CD4-positive, alpha-beta T cell treated with Interferon alpha-2 for 1 hour (primary cell): ENCODE results near the gene SORL1.
"Not testable (repeated sequence)": the region's sequence is repeated elsewhere in the genome, so short reads cannot be mapped to it uniquely, and the experiment has no call there.

ENCODE experiments used
- DNase-seq, 2 donors: peaks; one replicate each; pipeline ENCODE4 v3.0.0-alpha.2; 2020 to 2022

SORL1 gene

GRCh38 chr11:121637587-121637986 lies 185.5 kb downstream of the SORL1 start:
- DNase-seq: not testable (repeated sequence)

GRCh38 chr11:121643479-121644186 lies 191.5 kb downstream of the SORL1 start:
- DNase-seq: no peak

- DNase-seq: no peak
These were observed 192.0 kb downstream of the SORL1 start for GRCh38 chr11:121644187-121644512.

GRCh38 chr11:121645001-121645400 lies 192.9 kb downstream of the SORL1 start:
- DNase-seq: no peak

GRCh38 chr11:121645596-121645995 lies 193.5 kb downstream of the SORL1 start:
- no peak for DNase-seq

GRCh38 chr11:121648306-121648705 lies 196.2 kb downstream of the SORL1 start:
- DNase-seq: no peak

GRCh38 chr11:121649798-121650197 lies 197.7 kb downstream of the SORL1 start:
- no peak for DNase-seq

GRCh38 chr11:121650351-121651256 lies 198.5 kb downstream of the SORL1 start:
- peak in 1 of 2 donors; percentile 37 for DNase-seq

GRCh38 chr11:121651257-121651605 lies 199.1 kb downstream of the SORL1 start:
- peak in 1 of 2 donors; percentile 28 for DNase-seq

- no peak for DNase-seq
These were observed 200.9 kb downstream of the SORL1 start for GRCh38 chr11:121652971-121653370.

- no peak for DNase-seq
These were observed 202.2 kb downstream of the SORL1 start for GRCh38 chr11:121654259-121654842.

- no peak for DNase-seq
These were observed 202.9 kb downstream of the SORL1 start for GRCh38 chr11:121654843-121655536.

- peak; percentile 47 to 60 for DNase-seq
These were observed 203.6 kb downstream of the SORL1 start for GRCh38 chr11:121655537-121656327.

GRCh38 chr11:121656328-121657090 lies 204.4 kb downstream of the SORL1 start:
- DNase-seq: no peak

GRCh38 chr11:121657146-121657545 lies 205.0 kb downstream of the SORL1 start:
- DNase-seq: no peak

GRCh38 chr11:121659811-121660210 lies 207.7 kb downstream of the SORL1 start:
- DNase-seq: no peak

GRCh38 chr11:121661880-121662486 lies 209.9 kb downstream of the SORL1 start:
- no peak for DNase-seq

- DNase-seq: no peak
These were observed 212.0 kb downstream of the SORL1 start for GRCh38 chr11:121664144-121664543.

GRCh38 chr11:121665206-121665838 lies 213.2 kb downstream of the SORL1 start:
- no peak for DNase-seq

- DNase-seq: no peak
These were observed 215.7 kb downstream of the SORL1 start for GRCh38 chr11:121667836-121668235.

- DNase-seq: no peak
These were observed 217.3 kb downstream of the SORL1 start for GRCh38 chr11:121669422-121669821.
